ENCODE data around the gene ADCY9.

- TF ChIP-seq, protein P1, sequence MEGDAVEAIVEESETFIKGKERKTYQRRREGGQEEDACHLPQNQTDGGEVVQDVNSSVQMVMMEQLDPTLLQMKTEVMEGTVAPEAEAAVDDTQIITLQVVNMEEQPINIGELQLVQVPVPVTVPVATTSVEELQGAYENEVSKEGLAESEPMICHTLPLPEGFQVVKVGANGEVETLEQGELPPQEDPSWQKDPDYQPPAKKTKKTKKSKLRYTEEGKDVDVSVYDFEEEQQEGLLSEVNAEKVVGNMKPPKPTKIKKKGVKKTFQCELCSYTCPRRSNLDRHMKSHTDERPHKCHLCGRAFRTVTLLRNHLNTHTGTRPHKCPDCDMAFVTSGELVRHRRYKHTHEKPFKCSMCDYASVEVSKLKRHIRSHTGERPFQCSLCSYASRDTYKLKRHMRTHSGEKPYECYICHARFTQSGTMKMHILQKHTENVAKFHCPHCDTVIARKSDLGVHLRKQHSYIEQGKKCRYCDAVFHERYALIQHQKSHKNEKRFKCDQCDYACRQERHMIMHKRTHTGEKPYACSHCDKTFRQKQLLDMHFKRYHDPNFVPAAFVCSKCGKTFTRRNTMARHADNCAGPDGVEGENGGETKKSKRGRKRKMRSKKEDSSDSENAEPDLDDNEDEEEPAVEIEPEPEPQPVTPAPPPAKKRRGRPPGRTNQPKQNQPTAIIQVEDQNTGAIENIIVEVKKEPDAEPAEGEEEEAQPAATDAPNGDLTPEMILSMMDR (IDR thresholded peaks at IDR 0.05 in 8 of 11, conservative IDR thresholded peaks at IDR 0.05 in 3 of 11) = no peak
- TF ChIP-seq POLR2A (IDR thresholded peaks at IDR 0.05) (no peak), POLR2AphosphoS5 (IDR thresholded peaks at IDR 0.05) (no peak)
Observed at GRCh38 chr16:4015275-4016004, 100.8 kb downstream of the ADCY9 start.

All from spleen (tissue), 7 donors.